CD8-positive, alpha-beta memory T cell (primary cell): ENCODE measurements around the gene CD93. TPM values are rescaled to one million over a fixed set of nuclear protein-coding genes. Genes with fewer than 3 reads are reported as not detected.
A peak's percentile ranks its signal among the peaks of the same experiment; 100 is the strongest.

Experiments
- CTCF ChIA-PET: fragments of 350-600 bp; sonication (Branson Sonifier 250); formaldehyde crosslinking; loops from one replicate; lab custom pipeline; 2021; ENCODE audit warnings: antibody characterized with exemption; lab: Charles Lee
- POLR2A ChIA-PET: fragments of 350-600 bp; sonication (Branson Sonifier 250); formaldehyde crosslinking; loops from one replicate; lab custom pipeline; 2021; ENCODE audit warnings: antibody characterized with exemption; lab: Charles Lee
- DNase-seq, 5 donors: peaks; one replicate each; pipeline versions ENCODE4 v3.0.0 to v3.0.0-alpha.2; 2020 to 2022; ENCODE audit warnings: mixed read lengths in 1 of 5
- H3K27ac ChIP-seq: one replicate; pipeline ENCODE4 v1.7.0; 2013; ENCODE audit warnings: low read depth, mild to moderate bottlenecking, low read length, moderate library complexity
- H3K27me3 ChIP-seq: 2 replicates; pipeline ENCODE4 v1.7.0; 2013; ENCODE audit warnings: low read length, mild to moderate bottlenecking; ENCODE audit not compliant: insufficient read depth, poor library complexity, severe bottlenecking
- H3K36me3 ChIP-seq: 2 replicates; pipeline ENCODE4 v1.7.0; 2013; ENCODE audit warnings: mild to moderate bottlenecking, low read length, moderate library complexity; ENCODE audit not compliant: insufficient read depth
- H3K4me1 ChIP-seq: 2 replicates; pipeline ENCODE4 v1.7.0; 2013; ENCODE audit warnings: mild to moderate bottlenecking, low read length, moderate library complexity; ENCODE audit not compliant: insufficient read depth
- H3K4me3 ChIP-seq: 2 replicates; pipeline ENCODE4 v1.7.0; 2013; ENCODE audit warnings: mild to moderate bottlenecking, low read length
- H3K9me3 ChIP-seq: 2 replicates; pipeline ENCODE4 v1.7.0; 2013; ENCODE audit warnings: mild to moderate bottlenecking, low read length
- H3K27ac Mint-ChIP-seq, 8 donors: one replicate each; pipeline ENCODE4 v1.8.0; 2020 to 2021; ENCODE audit warnings: mixed read lengths in 8 of 8, mild to moderate bottlenecking in 6 of 8, inconsistent platforms in 3 of 8, moderate library complexity in 3 of 8
- H3K27me3 Mint-ChIP-seq, 2 donors: one replicate each; pipeline ENCODE4 v1.8.0; 2020 to 2021; ENCODE audit warnings: mixed read lengths in 2 of 2, mild to moderate bottlenecking in 1 of 2, moderate library complexity in 1 of 2
- H3K36me3 Mint-ChIP-seq, 3 donors: one replicate each; pipeline ENCODE4 v1.8.0; 2020 to 2021; ENCODE audit warnings: mixed read lengths in 3 of 3, inconsistent platforms in 1 of 3, mild to moderate bottlenecking in 1 of 3
- H3K4me1 Mint-ChIP-seq, 3 donors: one replicate each; pipeline ENCODE4 v1.8.0; 2020 to 2021; ENCODE audit warnings: mixed read lengths in 3 of 3, inconsistent platforms in 1 of 3, mild to moderate bottlenecking in 1 of 3
- H3K4me3 Mint-ChIP-seq, 7 donors: one replicate each; pipeline ENCODE4 v1.8.0; 2020 to 2021; ENCODE audit warnings: mixed read lengths in 7 of 7, mild to moderate bottlenecking in 6 of 7, moderate library complexity in 4 of 7, inconsistent platforms in 2 of 7
- H3K9me3 Mint-ChIP-seq, 5 donors: one replicate each; pipeline ENCODE4 v1.8.0; 2020 to 2022; ENCODE audit warnings: mixed read lengths in 5 of 5, mild to moderate bottlenecking in 3 of 5, moderate library complexity in 2 of 5, inconsistent platforms in 1 of 5
- polyA plus RNA-seq: library from polyadenylated mRNA; unstranded; fragments of 300-500 nt; fragmentation: Illumina TruSeq; gene quantifications from one replicate; pipeline ENCODE4 v1.2.3, GENCODE V29; 2021
- total RNA-seq, 2 experiments: library from RNA; stranded (reverse); gene quantifications; one replicate each; pipeline ENCODE4 v1.2.3, GENCODE V29; 2021

CD93 gene
- total and polyA plus RNA-seq, 3 experiments from 2014 or later, result 0.02 to 0.53 (median 0.50) TPM

GRCh38 chr20:23059846-23060245 is 26.3 kb downstream of the CD93 start:
- no peak overlapping the region for H3K27ac ChIP-seq
- Mint-ChIP-seq H3K27me3 (peaks cover 0 to 1% of the 10 kb centered on the region in 2 donors), H3K4me1 (no peaks in the 10 kb centered on the region), H3K4me3 (no peak overlapping the region), H3K27ac (no peak overlapping the region), H3K36me3 (no peaks in the 10 kb centered on the region), H3K9me3 (peaks cover 0 to 7% (median 0%) of the 10 kb centered on the region in 5 donors)
- H3K36me3 ChIP-seq, result no peaks in the 10 kb centered on the region
- H3K4me3 ChIP-seq, result no peak overlapping the region
- ChIA-PET POLR2A (no interaction called here), CTCF (no interaction called here)
- DNase-seq, result no peak
- H3K9me3 ChIP-seq, result no peaks in the 10 kb centered on the region
- no peaks in the 10 kb centered on the region for H3K27me3 ChIP-seq
- H3K4me1 ChIP-seq, result no peaks in the 10 kb centered on the region

DNA sequence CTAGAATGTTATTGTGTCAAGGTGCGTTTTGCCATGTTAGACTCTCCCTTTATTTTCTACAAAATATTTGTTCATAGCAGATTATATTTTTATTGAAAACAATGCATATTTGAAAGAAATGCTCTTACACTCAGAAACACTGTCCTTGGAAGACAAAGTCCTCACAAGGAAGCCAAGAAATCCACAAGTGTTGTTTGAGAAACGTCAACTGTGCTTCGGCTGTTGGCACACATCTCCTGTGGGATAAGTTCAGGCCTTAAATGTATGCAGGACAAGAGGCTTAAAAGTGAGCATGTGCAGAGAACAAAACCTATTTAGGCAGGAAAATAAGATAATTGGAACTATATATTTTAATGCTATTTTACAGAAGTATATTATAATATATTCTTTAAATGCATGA is 27.1 kb downstream of the CD93 start:
- ChIA-PET CTCF (no interaction called here), POLR2A (no interaction called here)
- H3K4me3 ChIP-seq, result no peak overlapping the region

GRCh38 chr20:23058240-23058639 is 27.9 kb downstream of the CD93 start:
- H3K9me3 Mint-ChIP-seq, result peaks cover 0 to 7% (median 0%) of the 10 kb centered on the region in 5 donors
- no peaks in the 10 kb centered on the region for H3K9me3 ChIP-seq
- no peak overlapping the region for H3K4me3 Mint-ChIP-seq
- no peaks in the 10 kb centered on the region for H3K36me3 Mint-ChIP-seq
- no peaks in the 10 kb centered on the region for H3K27me3 ChIP-seq
- no peak overlapping the region for H3K4me3 ChIP-seq
- DNase-seq, result no peak
- ChIA-PET POLR2A (no interaction called here), CTCF (no interaction called here)
- H3K27ac ChIP-seq, result no peak overlapping the region
- H3K27me3 Mint-ChIP-seq, result peaks cover 1 to 6% of the 10 kb centered on the region in 2 donors
- no peaks in the 10 kb centered on the region for H3K36me3 ChIP-seq
- no peak overlapping the region for H3K27ac Mint-ChIP-seq
- no peaks in the 10 kb centered on the region for H3K4me1 Mint-ChIP-seq
- no peaks in the 10 kb centered on the region for H3K4me1 ChIP-seq

More for the DNA sequence above, 27.1 kb downstream of the CD93 start:
- Mint-ChIP-seq H3K36me3 (no peaks in the 10 kb centered on the region), H3K4me3 (no peak overlapping the region), H3K9me3 (peaks cover 0 to 7% (median 0%) of the 10 kb centered on the region in 5 donors), H3K4me1 (no peaks in the 10 kb centered on the region), H3K27ac (no peak overlapping the region), H3K27me3 (peaks cover under 1 to 1% of the 10 kb centered on the region in 2 donors)
- no peaks in the 10 kb centered on the region for H3K9me3 ChIP-seq
- no peak overlapping the region for H3K27ac ChIP-seq
- no peaks in the 10 kb centered on the region for H3K4me1 ChIP-seq
- no peaks in the 10 kb centered on the region for H3K36me3 ChIP-seq
- no peaks in the 10 kb centered on the region for H3K27me3 ChIP-seq
- DNase-seq, result no peak

- Mint-ChIP-seq H3K4me1 (no peaks in the 10 kb centered on the region), H3K27me3 (peaks cover 11 to 31% of the 10 kb centered on the region in 2 donors), H3K36me3 (no peaks in the 10 kb centered on the region), H3K9me3 (peaks cover 0 to 7% (median 0%) of the 10 kb centered on the region in 5 donors), H3K4me3 (no peak overlapping the region), H3K27ac (no peak overlapping the region)
- H3K4me1 ChIP-seq, result no peaks in the 10 kb centered on the region
- H3K4me3 ChIP-seq, result no peak overlapping the region
- CTCF ChIA-PET, result no interaction called here
- no peaks in the 10 kb centered on the region for H3K36me3 ChIP-seq
- no peaks in the 10 kb centered on the region for H3K9me3 ChIP-seq
- no peaks in the 10 kb centered on the region for H3K27me3 ChIP-seq
- H3K27ac ChIP-seq, result no peak overlapping the region
- DNase-seq, result no peak
- POLR2A ChIA-PET, result no interaction called here
These were observed 33.2 kb downstream of the CD93 start for GRCh38 chr20:23052904-23053303.

DNA sequence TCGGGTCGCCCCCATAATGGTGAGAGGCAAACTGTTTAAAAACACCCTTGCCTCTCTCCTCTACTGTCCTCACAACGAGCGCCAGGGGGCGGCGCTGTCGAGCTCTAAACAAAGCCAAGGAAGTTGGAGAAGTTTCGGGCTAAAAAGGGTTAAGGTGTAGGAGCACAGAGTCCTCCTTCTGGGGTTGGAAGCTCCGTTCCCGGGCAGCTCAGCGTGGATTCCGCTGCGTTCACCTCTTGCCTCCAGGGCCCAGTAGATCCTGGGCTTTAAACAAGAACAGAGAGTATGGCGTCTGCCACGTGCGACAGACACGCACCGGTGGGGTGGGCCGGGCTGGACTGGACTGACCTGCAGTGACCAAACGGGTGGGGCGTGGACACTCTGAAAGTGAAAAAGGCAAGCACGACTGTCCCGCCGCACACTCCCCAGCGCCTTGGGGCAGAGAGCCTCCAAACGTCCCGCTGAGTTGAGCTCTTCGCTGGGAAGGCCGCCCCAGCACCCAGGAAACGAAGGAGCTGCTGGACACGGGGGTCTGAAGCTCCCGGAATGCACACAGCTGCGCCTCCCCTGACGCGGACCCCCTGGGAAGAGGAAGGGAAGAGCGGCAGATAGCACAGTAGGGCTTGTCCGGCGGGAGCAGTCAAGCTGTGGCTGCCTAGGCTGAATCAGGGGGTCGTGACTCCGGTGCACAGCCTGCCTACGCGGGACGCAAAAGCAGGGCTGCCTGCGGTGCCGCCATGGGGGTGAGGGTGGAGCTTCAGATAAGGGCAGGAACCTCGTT is 35.1 kb downstream of the CD93 start:
- no peak for DNase-seq
- H3K9me3 Mint-ChIP-seq, result peaks cover 0 to 3% (median 0%) of the 10 kb centered on the region in 5 donors
- H3K36me3 Mint-ChIP-seq, result no peaks in the 10 kb centered on the region
- Histone ChIP-seq H3K27me3 (no peaks in the 10 kb centered on the region), H3K4me1 (no peaks in the 10 kb centered on the region), H3K36me3 (no peaks in the 10 kb centered on the region), H3K9me3 (no peaks in the 10 kb centered on the region), H3K4me3 (no peak overlapping the region), H3K27ac (peak overlapping the region; percentile 43)
- CTCF ChIA-PET, result no interaction called here
- H3K27me3 Mint-ChIP-seq, result peaks cover 17 to 42% of the 10 kb centered on the region in 2 donors
- POLR2A ChIA-PET, result no interaction called here
- no peak overlapping the region for H3K27ac Mint-ChIP-seq
- H3K4me3 Mint-ChIP-seq, result no peak overlapping the region
- H3K4me1 Mint-ChIP-seq, result peaks cover 0 to 4% (median 2%) of the 10 kb centered on the region in 3 donors

- ChIA-PET CTCF (no interaction called here), POLR2A (no interaction called here)
- DNase-seq, result no peak
- Mint-ChIP-seq H3K4me1 (peaks cover 0 to 4% (median 2%) of the 10 kb centered on the region in 3 donors), H3K27me3 (peaks cover 19 to 48% of the 10 kb centered on the region in 2 donors), H3K27ac (no peak overlapping the region), H3K9me3 (peaks cover 0 to 2% (median 0%) of the 10 kb centered on the region in 5 donors), H3K36me3 (no peaks in the 10 kb centered on the region), H3K4me3 (no peak overlapping the region)
- Histone ChIP-seq H3K4me3 (no peak overlapping the region), H3K9me3 (no peaks in the 10 kb centered on the region), H3K36me3 (no peaks in the 10 kb centered on the region), H3K27ac (no peak overlapping the region), H3K27me3 (no peaks in the 10 kb centered on the region), H3K4me1 (no peaks in the 10 kb centered on the region)
These were observed 35.9 kb downstream of the CD93 start for GRCh38 chr20:23050076-23050838.

DNA sequence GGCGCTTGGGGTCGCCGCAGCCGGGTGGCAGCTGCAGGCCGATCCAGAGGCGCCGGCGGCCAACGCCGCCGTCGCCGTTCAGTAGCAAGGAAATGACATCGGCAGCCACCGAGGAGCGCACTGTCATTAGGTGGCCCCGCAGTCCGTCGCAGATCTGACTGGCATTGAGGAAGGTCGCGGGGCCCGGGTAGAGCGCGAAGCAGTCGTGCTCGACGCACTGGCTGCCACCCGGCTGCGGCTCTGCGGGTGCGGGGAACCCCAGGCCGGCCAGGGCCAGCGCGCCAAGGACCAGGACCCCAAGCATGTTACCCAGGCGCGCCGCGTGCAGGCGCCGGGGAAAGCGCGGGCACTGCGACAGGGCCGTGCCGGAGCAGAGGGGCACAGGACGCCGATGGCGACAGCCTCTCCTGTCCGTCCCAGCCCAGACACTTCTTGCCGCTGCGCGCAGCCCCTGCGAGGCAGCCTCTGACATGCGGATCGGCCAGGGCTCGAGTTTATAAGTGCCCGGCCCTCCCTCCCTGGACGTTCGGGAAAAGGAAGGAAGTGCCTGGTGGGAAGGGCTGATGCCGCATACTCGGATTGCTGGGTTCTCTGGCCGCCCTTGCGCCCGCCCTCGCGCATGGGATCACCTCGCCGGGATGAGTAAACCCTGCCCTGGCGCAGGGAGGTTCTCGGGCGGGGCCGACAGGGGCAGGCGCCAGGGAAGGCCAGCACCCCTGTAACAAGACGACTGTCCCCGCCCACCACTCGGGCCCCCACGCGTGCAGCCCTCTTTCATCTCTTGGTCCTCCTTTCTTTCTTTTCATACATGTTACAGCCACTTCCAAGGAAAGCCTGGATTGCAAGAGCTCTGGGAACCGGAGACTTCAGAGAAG is 36.7 kb downstream of the CD93 start, which contains the start of gene THBD:
TSS of gene THBD (minus strand) at position 472 of the 875 bp plus-strand sequence. CDS start at position 304, 168 bp downstream.
- Mint-ChIP-seq H3K4me3 (no peak within 1 kb of the TSS), H3K36me3 (no peaks in the 10 kb centered on the region), H3K27ac (no peak within 1 kb of the TSS), H3K4me1 (peaks cover 0 to 4% (median 2%) of the 10 kb centered on the region in 3 donors), H3K9me3 (peaks cover 0 to 2% (median 0%) of the 10 kb centered on the region in 5 donors), H3K27me3 (peaks cover 21 to 52% of the 10 kb centered on the region in 2 donors)
- no peaks in the 10 kb centered on the region for H3K4me1 ChIP-seq
- DNase-seq, result no peak
- H3K27ac ChIP-seq, result no peak within 1 kb of the TSS
- H3K36me3 ChIP-seq, result no peaks in the 10 kb centered on the region
- H3K27me3 ChIP-seq, result no peaks in the 10 kb centered on the region
- H3K4me3 ChIP-seq, result no peak within 1 kb of the TSS
- H3K9me3 ChIP-seq, result no peaks in the 10 kb centered on the region
- CTCF ChIA-PET, result no interaction called here
- POLR2A ChIA-PET, result no interaction called here
